WTC11 (cell line): ENCODE results near the gene PYGB. TPM values are rescaled to one million over a fixed set of nuclear protein-coding genes. Genes with fewer than 3 reads are reported as not detected.
A peak's percentile ranks its signal among the peaks of the same experiment; 100 is the strongest.

Experiments
- ATAC-seq: fragments of 200-7000 bp; cut with Tn5 transposase; 2 replicates; pipeline ENCODE4 v1.10.0; 2021; ENCODE audit warnings: mild to moderate bottlenecking, moderate library complexity
- CTCF ChIA-PET: fragments of 300-600 bp; sonication (Branson Sonifier 250); formaldehyde crosslinking; loops from one replicate; lab custom pipeline; 2021; ENCODE audit warnings: antibody characterized with exemption; lab: Charles Lee
- POLR2A ChIA-PET: fragments of 350-600 bp; sonication (Branson Sonifier 250); formaldehyde crosslinking; loops from one replicate; lab custom pipeline; 2021; ENCODE audit warnings: antibody characterized with exemption; lab: Charles Lee
- DNase-seq: peaks from one replicate; pipeline ENCODE4 v3.0.0; 2021; ENCODE audit warnings: low spot score
- H3K27ac Mint-ChIP-seq: 2 replicates; pipeline ENCODE4 v1.8.0; 2021; ENCODE audit warnings: mixed read lengths
- H3K27me3 Mint-ChIP-seq: 2 replicates; pipeline ENCODE4 v1.8.0; 2021; ENCODE audit warnings: low read depth, mild to moderate bottlenecking, moderate library complexity, mixed read lengths
- H3K36me3 Mint-ChIP-seq: 2 replicates; pipeline ENCODE4 v1.8.0; 2021; ENCODE audit warnings: mixed read lengths
- H3K4me1 Mint-ChIP-seq: 2 replicates; pipeline ENCODE4 v1.8.0; 2022; ENCODE audit warnings: mixed read lengths
- H3K4me3 Mint-ChIP-seq: 2 replicates; pipeline ENCODE4 v1.8.0; 2021; ENCODE audit warnings: mild to moderate bottlenecking, moderate library complexity, mixed read lengths
- H3K9me3 Mint-ChIP-seq: 2 replicates; pipeline ENCODE4 v1.8.0; 2021; ENCODE audit warnings: mixed read lengths
- CBFB ChIP-seq: sonication (generic); formaldehyde crosslinking; IDR thresholded peaks from 2 replicates; pipeline ENCODE4 v1.8.1; 2022; ENCODE audit warnings: mild to moderate bottlenecking, low read depth, missing genetic modification reagents
- ESRRA ChIP-seq: sonication (generic); formaldehyde crosslinking; IDR thresholded peaks from 2 replicates; pipeline ENCODE4 v1.8.1; 2022; ENCODE audit warnings: mild to moderate bottlenecking, missing genetic modification reagents, borderline replicate concordance
- FOXP1 ChIP-seq: sonication (generic); formaldehyde crosslinking; IDR thresholded peaks from 2 replicates; pipeline ENCODE4 v1.8.0; 2022; ENCODE audit warnings: missing genetic modification reagents, mild to moderate bottlenecking, moderate library complexity, borderline replicate concordance
- GABPB1 ChIP-seq: sonication (generic); formaldehyde crosslinking; IDR thresholded peaks from 2 replicates; pipeline ENCODE4 v1.8.1; 2023; ENCODE audit warnings: mild to moderate bottlenecking, missing genetic modification reagents
- NR3C1 ChIP-seq: sonication (generic); formaldehyde crosslinking; conservative IDR thresholded peaks from 2 replicates; pipeline ENCODE4 v1.8.1; 2023; ENCODE audit warnings: low read depth, mild to moderate bottlenecking, missing genetic modification reagents
- RORB ChIP-seq: fragments of 250-450 bp; sonication (Bioruptor Pico); IDR thresholded peaks from 2 replicates; pipeline ENCODE4 v1.9.0; 2021; ENCODE audit warnings: mild to moderate bottlenecking
- SOX15 ChIP-seq: fragments of 250-450 bp; sonication (Bioruptor Pico); IDR thresholded peaks from 2 replicates; pipeline ENCODE4 v1.9.0; 2021; ENCODE audit warnings: mild to moderate bottlenecking
- TEAD4 ChIP-seq: sonication (generic); formaldehyde crosslinking; IDR thresholded peaks from 2 replicates; pipeline ENCODE4 v1.8.0; 2022; ENCODE audit warnings: mild to moderate bottlenecking, missing genetic modification reagents
- TP53 ChIP-seq: sonication (generic); formaldehyde crosslinking; IDR thresholded peaks from 2 replicates; pipeline ENCODE4 v1.8.1; 2023; ENCODE audit warnings: mild to moderate bottlenecking, missing genetic modification reagents
- ZNF121 ChIP-seq: sonication (generic); formaldehyde crosslinking; IDR thresholded peaks from 2 replicates; pipeline ENCODE4 v1.8.0; 2023; ENCODE audit warnings: missing genetic modification reagents
- ZNF317 ChIP-seq: sonication (generic); formaldehyde crosslinking; IDR thresholded peaks from 2 replicates; pipeline ENCODE4 v1.8.1; 2023; ENCODE audit warnings: low read depth, mild to moderate bottlenecking, moderate library complexity, missing genetic modification reagents, borderline replicate concordance
- ZNF396 ChIP-seq: fragments of 250-450 bp; sonication (Bioruptor Pico); IDR thresholded peaks from 2 replicates; pipeline ENCODE4 v1.8.0; 2021; ENCODE audit warnings: mild to moderate bottlenecking, moderate library complexity, borderline replicate concordance
- ZNF423 ChIP-seq: fragments of 250-450 bp; sonication (Bioruptor Pico); IDR thresholded peaks from 2 replicates; pipeline ENCODE4 v2.1.2; 2022; ENCODE audit warnings: mild to moderate bottlenecking, moderate library complexity
- ZNF671 ChIP-seq: fragments of 250-450 bp; sonication (Bioruptor Pico); IDR thresholded peaks from 2 replicates; pipeline ENCODE4 v1.8.0; 2021; ENCODE audit warnings: mild to moderate bottlenecking
- total RNA-seq: library from RNA; stranded (reverse); gene quantifications from 3 replicates; pipeline ENCODE4 v1.2.3, GENCODE V29; 2021
- TF ChIP-seq, protein P1 (sequence below): sonication (generic); formaldehyde crosslinking; IDR thresholded peaks from 2 replicates; pipeline ENCODE4 v1.8.0; 2022; ENCODE audit warnings: mild to moderate bottlenecking, missing genetic modification reagents
- TF ChIP-seq, protein P2 (sequence below): fragments of 250-450 bp; sonication (Bioruptor Pico); IDR thresholded peaks from 2 replicates; pipeline ENCODE4 v1.9.0; 2021; ENCODE audit warnings: mild to moderate bottlenecking
- TF ChIP-seq, protein P3 (sequence below): fragments of 250-450 bp; sonication (Bioruptor Pico); IDR thresholded peaks from 2 replicates; pipeline ENCODE4 v1.9.0; 2021; ENCODE audit warnings: moderate library complexity, mild to moderate bottlenecking, inconsistent platforms, borderline replicate concordance
- TF ChIP-seq, protein P4 (sequence below): sonication (generic); formaldehyde crosslinking; IDR thresholded peaks from 2 replicates; pipeline ENCODE4 v1.8.0; 2022; ENCODE audit warnings: missing genetic modification reagents
- TF ChIP-seq, protein P5 (sequence below): sonication (generic); formaldehyde crosslinking; IDR thresholded peaks from 2 replicates; pipeline ENCODE4 v1.8.1; 2022; ENCODE audit warnings: low read depth, missing genetic modification reagents, borderline replicate concordance
- TF ChIP-seq, protein P6 (sequence below): sonication (generic); formaldehyde crosslinking; IDR thresholded peaks from 2 replicates; pipeline ENCODE4 v1.8.0; 2023; ENCODE audit warnings: mild to moderate bottlenecking, missing genetic modification reagents

The PYGB gene
- total RNA-seq, 1 experiment from 2014 or later = 48.5 TPM

DNA sequence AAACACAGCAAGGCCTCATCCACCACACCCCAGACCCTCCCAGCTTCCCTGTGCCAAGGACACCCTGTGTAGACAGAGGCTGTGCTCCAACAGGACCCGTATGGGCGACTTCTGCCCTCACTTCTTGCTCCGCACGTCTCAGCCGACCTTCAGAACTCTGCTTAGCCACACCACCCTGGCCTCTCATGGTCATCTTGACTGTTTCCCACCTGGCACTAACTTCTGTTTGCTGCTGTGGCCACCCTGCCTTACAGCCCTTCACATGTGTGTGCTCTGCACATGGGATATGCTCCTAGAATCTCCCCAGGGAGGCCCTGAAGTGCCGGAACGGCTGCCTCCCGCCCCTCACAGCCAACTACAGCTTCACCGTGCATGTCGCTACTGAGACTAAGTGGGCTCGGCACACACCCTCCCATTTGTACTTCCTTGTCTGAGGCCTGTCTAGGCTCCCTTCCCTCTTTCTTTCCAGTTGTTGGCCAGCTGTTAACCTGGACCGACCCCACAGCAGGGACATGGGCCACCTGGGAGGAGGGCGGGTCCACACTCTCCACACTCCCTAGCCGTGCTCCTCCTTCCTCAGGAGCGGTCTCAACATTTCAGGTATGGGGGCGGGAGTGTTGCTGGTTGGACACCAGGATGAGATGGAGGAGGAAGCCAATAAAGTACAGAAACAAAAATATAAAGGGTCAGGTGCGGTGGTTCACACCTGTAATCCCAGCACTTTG, 69.6 kb downstream of the PYGB start:
- TF ChIP-seq ZNF423 (CRISPR knock-in tag) = no peak
- TF ChIP-seq, protein P1, sequence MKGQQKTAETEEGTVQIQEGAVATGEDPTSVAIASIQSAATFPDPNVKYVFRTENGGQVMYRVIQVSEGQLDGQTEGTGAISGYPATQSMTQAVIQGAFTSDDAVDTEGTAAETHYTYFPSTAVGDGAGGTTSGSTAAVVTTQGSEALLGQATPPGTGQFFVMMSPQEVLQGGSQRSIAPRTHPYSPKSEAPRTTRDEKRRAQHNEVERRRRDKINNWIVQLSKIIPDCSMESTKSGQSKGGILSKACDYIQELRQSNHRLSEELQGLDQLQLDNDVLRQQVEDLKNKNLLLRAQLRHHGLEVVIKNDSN (CRISPR knock-in tag) = no peak
- no peak for TF ChIP-seq SOX15 (CRISPR knock-in tag)
- no peak for TF ChIP-seq ZNF671 (CRISPR knock-in tag)
- no peak for TF ChIP-seq NR3C1 (CRISPR knock-in tag)
- TF ChIP-seq, protein P2, sequence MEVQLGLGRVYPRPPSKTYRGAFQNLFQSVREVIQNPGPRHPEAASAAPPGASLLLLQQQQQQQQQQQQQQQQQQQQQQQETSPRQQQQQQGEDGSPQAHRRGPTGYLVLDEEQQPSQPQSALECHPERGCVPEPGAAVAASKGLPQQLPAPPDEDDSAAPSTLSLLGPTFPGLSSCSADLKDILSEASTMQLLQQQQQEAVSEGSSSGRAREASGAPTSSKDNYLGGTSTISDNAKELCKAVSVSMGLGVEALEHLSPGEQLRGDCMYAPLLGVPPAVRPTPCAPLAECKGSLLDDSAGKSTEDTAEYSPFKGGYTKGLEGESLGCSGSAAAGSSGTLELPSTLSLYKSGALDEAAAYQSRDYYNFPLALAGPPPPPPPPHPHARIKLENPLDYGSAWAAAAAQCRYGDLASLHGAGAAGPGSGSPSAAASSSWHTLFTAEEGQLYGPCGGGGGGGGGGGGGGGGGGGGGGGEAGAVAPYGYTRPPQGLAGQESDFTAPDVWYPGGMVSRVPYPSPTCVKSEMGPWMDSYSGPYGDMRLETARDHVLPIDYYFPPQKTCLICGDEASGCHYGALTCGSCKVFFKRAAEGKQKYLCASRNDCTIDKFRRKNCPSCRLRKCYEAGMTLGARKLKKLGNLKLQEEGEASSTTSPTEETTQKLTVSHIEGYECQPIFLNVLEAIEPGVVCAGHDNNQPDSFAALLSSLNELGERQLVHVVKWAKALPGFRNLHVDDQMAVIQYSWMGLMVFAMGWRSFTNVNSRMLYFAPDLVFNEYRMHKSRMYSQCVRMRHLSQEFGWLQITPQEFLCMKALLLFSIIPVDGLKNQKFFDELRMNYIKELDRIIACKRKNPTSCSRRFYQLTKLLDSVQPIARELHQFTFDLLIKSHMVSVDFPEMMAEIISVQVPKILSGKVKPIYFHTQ (CRISPR knock-in tag) = no peak
- no peak for TF ChIP-seq ZNF396 (CRISPR knock-in tag)
- TF ChIP-seq, protein P3, sequence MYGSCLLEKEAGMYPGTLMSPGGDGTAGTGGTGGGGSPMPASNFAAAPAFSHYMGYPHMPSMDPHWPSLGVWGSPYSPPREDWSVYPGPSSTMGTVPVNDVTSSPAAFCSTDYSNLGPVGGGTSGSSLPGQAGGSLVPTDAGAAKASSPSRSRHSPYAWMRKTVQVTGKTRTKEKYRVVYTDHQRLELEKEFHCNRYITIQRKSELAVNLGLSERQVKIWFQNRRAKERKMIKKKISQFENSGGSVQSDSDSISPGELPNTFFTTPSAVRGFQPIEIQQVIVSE (CRISPR knock-in tag) = no peak
- TF ChIP-seq TP53 (CRISPR knock-in tag) = no peak
- no peak for TF ChIP-seq FOXP1 (CRISPR knock-in tag)
- TF ChIP-seq ZNF121 (CRISPR knock-in tag) = no peak
- no peak for TF ChIP-seq ESRRA (CRISPR knock-in tag)
- TF ChIP-seq, protein P4, sequence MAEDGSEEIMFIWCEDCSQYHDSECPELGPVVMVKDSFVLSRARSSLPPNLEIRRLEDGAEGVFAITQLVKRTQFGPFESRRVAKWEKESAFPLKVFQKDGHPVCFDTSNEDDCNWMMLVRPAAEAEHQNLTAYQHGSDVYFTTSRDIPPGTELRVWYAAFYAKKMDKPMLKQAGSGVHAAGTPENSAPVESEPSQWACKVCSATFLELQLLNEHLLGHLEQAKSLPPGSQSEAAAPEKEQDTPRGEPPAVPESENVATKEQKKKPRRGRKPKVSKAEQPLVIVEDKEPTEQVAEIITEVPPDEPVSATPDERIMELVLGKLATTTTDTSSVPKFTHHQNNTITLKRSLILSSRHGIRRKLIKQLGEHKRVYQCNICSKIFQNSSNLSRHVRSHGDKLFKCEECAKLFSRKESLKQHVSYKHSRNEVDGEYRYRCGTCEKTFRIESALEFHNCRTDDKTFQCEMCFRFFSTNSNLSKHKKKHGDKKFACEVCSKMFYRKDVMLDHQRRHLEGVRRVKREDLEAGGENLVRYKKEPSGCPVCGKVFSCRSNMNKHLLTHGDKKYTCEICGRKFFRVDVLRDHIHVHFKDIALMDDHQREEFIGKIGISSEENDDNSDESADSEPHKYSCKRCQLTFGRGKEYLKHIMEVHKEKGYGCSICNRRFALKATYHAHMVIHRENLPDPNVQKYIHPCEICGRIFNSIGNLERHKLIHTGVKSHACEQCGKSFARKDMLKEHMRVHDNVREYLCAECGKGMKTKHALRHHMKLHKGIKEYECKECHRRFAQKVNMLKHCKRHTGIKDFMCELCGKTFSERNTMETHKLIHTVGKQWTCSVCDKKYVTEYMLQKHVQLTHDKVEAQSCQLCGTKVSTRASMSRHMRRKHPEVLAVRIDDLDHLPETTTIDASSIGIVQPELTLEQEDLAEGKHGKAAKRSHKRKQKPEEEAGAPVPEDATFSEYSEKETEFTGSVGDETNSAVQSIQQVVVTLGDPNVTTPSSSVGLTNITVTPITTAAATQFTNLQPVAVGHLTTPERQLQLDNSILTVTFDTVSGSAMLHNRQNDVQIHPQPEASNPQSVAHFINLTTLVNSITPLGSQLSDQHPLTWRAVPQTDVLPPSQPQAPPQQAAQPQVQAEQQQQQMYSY (CRISPR knock-in tag) = no peak
- TF ChIP-seq CBFB (CRISPR knock-in tag) = no peak
- H3K36me3 Mint-ChIP-seq = peaks cover 38% of the 10 kb centered on the region
- H3K4me3 Mint-ChIP-seq = no peak overlapping the region
- H3K4me1 Mint-ChIP-seq = peaks cover 5% of the 10 kb centered on the region
- no peak for ATAC-seq
- CTCF ChIA-PET = no interaction called here
- POLR2A ChIA-PET = no interaction called here
- H3K27ac Mint-ChIP-seq = peak overlapping the region; percentile 73
- peak; percentile 5 for DNase-seq
- H3K27me3 Mint-ChIP-seq = no peaks in the 10 kb centered on the region
- H3K9me3 Mint-ChIP-seq = no peaks in the 10 kb centered on the region

DNA sequence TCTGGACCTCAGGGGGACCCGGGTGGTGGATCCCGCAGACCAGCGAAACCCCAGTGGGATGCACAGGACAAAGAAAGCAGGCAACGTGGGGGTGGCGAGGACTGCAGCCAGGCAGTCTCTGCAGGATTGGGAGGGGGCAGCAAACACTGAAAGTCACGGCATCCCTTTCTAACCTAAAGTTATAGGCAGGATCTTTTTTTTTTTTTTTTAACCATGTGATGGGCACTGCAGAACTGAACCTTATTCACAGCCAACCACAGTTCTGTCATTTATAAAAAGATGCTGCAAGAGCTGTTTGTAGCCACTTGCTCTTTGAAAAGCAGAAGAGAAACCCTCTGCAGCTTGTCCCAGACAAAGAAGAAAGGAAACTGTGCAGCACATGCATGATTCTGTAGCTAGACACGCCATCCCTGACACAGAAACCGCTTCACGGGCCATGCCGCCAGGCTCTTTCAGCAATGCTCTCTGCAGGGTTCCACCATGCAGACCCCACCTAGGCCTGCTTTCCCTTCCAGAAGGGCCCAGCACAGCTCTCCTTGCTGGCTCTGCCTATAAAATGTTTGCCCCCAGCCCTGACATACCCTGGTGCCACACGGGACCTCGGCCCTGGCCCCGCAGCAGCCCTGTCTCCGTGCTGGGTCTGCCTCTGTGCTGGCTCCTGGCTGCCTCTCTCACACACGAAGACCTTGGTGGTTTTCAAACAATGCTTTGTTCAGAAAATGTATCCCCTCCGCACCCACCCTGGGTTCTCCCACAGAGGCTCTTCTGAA, 70.8 kb downstream of the PYGB start:
- ATAC-seq = no peak
- peaks cover 8% of the 10 kb centered on the region for H3K4me1 Mint-ChIP-seq
- H3K27ac Mint-ChIP-seq = no peak overlapping the region
- no peaks in the 10 kb centered on the region for H3K27me3 Mint-ChIP-seq
- ChIA-PET POLR2A (interaction anchor here (0.6 kb wide), 1 partner anchor 67 kb away, joined by 9 read pairs; no protein-coding TSS in a partner anchor), CTCF (interaction anchor here (0.8 to 1.3 kb wide), 2 partner anchors 18 to 80 kb away, joined by 3 to 7 read pairs; no protein-coding TSS in a partner anchor)
- H3K9me3 Mint-ChIP-seq = no peaks in the 10 kb centered on the region
- DNase-seq = peak; percentile 3
- H3K4me3 Mint-ChIP-seq = no peak overlapping the region
- peaks cover 43% of the 10 kb centered on the region for H3K36me3 Mint-ChIP-seq
- TF ChIP-seq, protein P5, sequence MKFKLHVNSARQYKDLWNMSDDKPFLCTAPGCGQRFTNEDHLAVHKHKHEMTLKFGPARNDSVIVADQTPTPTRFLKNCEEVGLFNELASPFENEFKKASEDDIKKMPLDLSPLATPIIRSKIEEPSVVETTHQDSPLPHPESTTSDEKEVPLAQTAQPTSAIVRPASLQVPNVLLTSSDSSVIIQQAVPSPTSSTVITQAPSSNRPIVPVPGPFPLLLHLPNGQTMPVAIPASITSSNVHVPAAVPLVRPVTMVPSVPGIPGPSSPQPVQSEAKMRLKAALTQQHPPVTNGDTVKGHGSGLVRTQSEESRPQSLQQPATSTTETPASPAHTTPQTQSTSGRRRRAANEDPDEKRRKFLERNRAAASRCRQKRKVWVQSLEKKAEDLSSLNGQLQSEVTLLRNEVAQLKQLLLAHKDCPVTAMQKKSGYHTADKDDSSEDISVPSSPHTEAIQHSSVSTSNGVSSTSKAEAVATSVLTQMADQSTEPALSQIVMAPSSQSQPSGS (CRISPR knock-in tag) = no peak
- TF ChIP-seq ZNF423 (CRISPR knock-in tag) = no peak
- TF ChIP-seq GABPB1 (CRISPR knock-in tag) = no peak
- no peak for TF ChIP-seq RORB
- no peak for TF ChIP-seq TEAD4 (CRISPR knock-in tag)
- TF ChIP-seq ZNF121 (CRISPR knock-in tag) = no peak
- TF ChIP-seq TP53 (CRISPR knock-in tag) = no peak
- TF ChIP-seq, protein P6, sequence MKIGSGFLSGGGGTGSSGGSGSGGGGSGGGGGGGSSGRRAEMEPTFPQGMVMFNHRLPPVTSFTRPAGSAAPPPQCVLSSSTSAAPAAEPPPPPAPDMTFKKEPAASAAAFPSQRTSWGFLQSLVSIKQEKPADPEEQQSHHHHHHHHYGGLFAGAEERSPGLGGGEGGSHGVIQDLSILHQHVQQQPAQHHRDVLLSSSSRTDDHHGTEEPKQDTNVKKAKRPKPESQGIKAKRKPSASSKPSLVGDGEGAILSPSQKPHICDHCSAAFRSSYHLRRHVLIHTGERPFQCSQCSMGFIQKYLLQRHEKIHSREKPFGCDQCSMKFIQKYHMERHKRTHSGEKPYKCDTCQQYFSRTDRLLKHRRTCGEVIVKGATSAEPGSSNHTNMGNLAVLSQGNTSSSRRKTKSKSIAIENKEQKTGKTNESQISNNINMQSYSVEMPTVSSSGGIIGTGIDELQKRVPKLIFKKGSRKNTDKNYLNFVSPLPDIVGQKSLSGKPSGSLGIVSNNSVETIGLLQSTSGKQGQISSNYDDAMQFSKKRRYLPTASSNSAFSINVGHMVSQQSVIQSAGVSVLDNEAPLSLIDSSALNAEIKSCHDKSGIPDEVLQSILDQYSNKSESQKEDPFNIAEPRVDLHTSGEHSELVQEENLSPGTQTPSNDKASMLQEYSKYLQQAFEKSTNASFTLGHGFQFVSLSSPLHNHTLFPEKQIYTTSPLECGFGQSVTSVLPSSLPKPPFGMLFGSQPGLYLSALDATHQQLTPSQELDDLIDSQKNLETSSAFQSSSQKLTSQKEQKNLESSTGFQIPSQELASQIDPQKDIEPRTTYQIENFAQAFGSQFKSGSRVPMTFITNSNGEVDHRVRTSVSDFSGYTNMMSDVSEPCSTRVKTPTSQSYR (CRISPR knock-in tag) = no peak
- TF ChIP-seq ZNF317 = no peak
